ENCODE results near the gene VSIR. TPM values are rescaled to one million over a fixed set of nuclear protein-coding genes. Genes with fewer than 3 reads are reported as not detected.

The VSIR gene
- polyA plus RNA-seq, 4 donors = 9.6 to 14.4 (median 12.0) TPM

DNA sequence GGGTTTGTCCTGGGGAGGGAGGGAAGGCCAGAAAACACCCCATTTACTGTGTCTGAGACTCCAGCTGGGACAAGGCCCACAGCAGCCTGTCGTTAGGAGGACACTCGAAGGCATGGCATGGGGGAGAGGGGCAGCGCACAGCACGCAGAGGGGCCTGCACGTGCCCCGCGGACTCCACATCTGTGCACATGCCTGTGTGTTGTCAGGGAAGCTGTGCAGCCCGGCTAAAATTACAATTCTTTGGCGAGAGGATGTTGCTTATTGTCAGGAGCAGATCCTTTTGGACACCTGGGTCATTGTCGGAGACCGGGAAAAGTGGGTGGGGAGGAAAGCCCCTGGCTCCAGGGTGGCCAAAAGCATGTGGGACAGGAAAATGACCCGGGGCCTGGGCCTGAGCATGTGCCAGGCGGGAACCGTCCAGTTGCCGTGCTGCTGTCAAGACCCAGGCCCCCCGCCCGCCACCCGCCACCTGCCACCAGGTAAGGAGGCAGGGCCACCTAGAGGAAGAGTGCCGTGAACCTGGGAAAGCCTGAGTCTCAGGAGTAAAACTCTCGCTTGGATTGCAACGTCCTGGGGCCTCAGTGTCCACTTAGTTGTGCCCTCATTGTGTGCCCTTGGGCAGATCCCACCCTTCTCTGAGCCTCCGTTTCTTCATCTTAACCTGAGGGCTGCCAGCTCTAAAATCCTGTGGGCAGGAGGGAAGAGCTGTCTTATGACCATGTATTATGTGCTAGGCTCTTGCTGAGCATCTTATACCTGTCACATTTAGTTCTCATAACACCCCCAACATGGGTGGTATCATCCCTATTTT, 7.2 kb downstream of the VSIR start:
- no peak for DNase-seq (ENCODE audit: low read depth in 4 of 4, low spot score in 3 of 4)

- no peak for DNase-seq (ENCODE audit: low read depth in 4 of 4, low spot score in 3 of 4)
These were observed 8.0 kb downstream of the VSIR start for GRCh38 chr10:71765176-71765904.

DNA sequence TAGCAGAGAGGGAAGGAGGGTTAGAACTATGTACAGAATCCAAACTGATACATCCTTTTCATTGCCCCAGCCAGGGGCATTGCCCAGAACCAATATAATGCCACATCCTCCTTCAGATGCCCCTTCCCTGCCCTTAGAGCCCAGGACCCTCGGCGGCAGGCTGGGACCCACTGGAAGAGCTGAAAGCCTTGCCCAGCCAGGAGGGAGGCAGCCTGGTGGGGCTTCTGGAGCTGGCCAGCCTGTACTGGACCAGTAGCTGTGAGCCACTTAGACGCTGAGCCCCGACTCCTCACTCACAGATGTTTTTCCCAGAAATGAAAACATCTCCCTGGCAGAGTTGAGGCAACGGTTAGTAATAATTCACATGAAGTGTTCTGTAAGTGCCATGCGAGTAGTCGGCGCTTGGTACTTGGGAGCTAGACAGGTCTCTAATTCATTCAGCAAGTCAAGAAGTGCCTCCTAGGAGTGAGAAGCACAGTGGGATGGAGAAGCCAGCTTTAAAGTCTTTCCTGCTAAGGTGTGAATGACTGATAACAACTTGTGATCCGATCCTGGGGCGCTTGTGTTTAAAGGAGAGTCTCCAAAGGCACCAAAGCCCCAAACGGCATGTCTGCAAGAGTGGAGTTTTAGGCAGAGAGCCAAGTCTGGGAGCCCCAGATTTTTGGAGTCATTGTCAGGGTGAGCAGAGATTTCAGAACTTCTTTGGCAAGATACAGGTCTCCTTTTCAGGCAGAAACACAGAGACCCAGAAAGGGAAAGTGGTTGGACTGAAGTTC, 9.8 kb downstream of the VSIR start:
- no peak for DNase-seq (ENCODE audit: low read depth in 4 of 4, low spot score in 3 of 4)

- DNase-seq (ENCODE audit: low read depth in 4 of 4, low spot score in 3 of 4) = no peak
These were observed 11.0 kb downstream of the VSIR start for GRCh38 chr10:71762324-71762723.

DNA sequence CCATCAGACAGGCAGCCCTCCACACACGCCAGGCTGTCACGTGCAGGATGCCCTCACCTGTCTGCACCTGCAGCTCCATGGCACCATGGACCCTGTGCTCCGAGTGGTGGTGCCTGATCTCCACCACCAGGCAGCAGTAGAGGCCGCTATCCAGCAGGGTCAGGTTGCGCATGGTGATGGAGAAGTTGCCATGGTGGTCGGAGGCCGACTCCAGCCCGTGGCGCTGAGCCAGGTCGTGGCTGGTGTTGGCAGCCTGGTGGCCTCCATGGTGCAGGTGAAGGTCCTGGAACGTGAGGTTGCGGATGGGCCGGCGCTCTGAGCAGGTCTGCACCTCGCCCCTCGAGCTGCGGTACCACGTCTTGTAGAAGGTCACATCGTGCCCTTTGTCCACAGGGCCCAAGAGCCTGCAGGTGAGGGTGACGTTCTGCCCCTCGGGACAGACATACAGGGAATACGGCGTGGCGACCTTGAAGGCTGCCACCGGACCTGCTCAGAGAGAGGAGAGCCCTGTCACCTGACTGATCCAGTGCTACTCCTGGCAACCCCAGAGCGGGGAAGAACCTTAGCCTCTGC, 11.7 kb downstream of the VSIR start:
- no peak for DNase-seq (ENCODE audit: low read depth in 4 of 4, low spot score in 3 of 4)

DNA sequence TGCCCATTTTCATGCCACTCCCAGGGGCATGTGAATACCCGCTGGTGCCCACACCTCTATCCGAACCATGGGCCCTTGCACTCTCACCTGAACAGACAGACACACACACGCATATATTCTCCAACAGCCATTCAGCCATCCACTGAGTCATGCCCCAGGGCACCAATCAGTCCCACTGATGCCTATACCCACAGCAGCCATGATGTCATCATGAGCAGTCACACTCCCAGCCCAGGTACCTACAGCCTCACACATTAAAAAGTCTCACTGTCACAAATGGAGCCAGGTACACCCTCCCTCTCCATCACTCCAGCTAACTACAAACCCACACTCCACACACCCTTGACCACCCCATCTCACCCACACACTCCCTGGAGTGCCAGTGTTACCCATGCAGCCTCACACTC, 12.2 kb downstream of the VSIR start:
- no peak for DNase-seq (ENCODE audit: low read depth in 4 of 4, low spot score in 3 of 4)

DNA sequence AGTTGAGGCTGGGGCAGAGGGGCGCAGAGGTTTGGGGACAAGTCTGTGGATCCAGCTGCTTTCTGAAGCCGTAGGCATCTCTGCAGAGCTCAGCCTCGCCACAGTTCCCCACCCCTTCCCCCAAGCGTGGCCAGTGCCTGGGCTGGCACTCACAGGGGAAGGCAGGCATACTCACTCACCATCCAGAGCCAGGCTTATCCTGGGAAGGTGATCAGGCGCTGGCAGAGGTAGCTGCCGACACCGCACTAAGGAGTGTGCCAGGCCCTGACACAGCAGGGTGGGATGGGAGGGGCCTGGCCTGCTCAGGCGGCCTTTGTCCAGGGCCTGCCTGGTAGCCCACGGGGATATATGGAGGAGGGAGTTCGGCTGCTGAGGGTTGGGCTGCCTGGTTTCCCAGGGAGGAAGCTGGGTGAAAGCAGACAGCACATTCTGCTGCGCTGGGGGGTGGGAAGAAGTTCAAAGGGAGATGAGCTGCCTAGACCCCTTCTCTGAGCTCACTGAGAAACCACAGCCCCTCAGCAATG, 15.9 kb downstream of the VSIR start:
- DNase-seq (ENCODE audit: low read depth in 4 of 4, low spot score in 3 of 4) = no peak

DNA sequence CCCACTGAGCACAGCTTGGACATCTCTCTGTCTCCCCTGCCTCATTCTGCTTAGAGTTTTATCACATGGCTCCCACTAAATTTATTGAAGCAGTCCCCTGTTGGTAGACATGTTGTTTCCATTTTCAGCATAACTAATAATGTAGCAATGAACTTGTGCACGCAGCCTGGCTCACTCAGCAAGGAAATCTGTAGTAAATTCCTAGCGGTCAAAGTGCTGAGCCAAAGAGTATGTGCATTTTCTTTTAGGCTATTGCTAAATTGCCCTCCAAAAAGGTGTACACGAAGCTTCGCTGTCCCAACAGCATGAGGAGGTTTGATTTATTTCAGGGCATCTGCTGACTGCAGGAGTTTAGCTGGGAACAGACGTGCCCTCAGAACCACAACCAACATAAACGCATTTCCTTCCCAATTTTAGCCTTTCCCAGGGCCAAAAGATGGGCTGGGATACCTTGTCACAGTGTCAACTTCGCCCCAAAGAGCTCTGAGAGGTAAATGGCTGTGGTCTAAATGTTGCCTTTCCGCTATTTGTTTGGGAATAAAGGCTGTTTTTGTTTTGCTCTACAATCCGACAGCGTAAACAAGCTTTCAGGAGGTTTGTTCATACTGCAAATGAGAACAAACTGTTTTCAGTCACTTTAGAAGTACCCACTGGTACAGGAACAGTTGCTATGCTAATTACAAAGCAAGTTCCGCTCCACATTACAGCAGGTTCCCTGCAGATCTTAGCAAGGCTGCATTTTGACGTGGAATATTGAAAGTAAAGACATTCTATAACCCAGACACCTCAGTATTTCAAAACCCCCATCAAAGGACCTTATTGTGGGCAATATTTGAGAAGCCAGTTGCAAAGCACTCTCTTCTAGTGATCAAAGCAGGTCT, 16.8 kb downstream of the VSIR start:
- no peak for DNase-seq (ENCODE audit: low read depth in 4 of 4, low spot score in 3 of 4)

GRCh38 chr10:71755179-71755879, 18.0 kb downstream of the VSIR start:
- DNase-seq (ENCODE audit: low read depth in 4 of 4, low spot score in 3 of 4) = no peak

DNA sequence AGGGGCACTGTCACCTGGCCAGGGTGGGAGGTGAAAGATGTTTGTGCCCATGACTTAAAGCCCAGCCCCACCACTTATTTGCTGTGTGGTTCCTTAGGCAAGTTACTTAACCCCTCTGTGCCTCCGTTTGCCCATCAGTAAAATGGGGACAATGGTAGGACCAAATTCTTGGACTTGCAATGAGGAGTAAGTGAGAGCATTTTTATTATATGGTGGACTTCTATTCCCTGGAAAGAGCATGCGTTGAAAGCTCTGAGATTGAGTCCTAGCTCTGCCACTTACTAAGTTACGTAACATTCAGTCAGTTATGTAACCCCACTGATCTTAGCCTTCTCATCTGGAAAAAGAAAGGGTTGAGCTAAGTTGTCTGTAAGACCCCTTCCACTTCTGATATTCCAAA, 18.8 kb downstream of the VSIR start:
- DNase-seq (ENCODE audit: low read depth in 4 of 4, low spot score in 3 of 4) = no peak

- no peak for DNase-seq (ENCODE audit: low read depth in 4 of 4, low spot score in 3 of 4)
These were observed 19.3 kb downstream of the VSIR start for GRCh38 chr10:71753960-71754505.

DNA sequence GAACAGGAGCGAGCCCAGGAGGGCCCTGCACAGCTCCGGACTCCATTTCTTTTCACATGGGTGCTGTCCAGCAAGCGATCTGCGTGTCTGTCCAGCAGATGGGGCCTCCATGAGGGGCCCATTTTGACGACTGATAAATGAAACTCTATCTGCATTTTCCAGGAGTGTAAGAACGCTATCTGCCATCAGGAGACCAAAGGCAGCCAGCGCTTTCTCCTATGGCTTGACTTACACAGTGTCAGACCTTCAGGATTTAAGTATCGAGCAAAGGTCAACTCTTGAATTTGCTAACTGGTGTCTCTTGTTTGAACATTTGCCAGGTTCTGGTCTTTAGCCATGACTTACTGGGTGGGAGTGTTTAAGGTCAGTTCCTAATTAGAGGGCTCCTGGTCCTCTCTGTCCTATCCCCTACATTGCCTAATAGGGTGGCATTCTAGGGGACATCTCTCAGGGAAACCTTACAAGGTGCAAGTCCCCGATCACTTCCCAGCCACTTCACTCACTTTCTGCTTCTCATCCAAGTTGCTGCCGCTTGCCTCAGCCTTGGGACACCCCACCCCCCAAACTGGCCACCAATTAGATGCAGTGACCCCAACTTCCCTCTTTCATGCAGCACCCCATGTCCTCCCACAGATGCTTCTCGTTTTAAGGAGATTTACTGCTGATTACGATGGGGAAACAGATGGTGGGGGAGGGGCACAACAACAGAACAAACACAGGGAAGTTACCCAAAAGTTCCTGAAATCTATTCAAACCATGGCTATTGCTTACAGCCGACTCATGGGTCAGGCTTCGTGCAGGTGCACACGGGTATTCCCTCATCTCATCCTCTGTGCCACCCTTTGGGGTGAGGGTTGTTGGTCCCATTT, 20.0 kb downstream of the VSIR start:
- DNase-seq (ENCODE audit: low read depth in 4 of 4, low spot score in 3 of 4) = no peak

DNA sequence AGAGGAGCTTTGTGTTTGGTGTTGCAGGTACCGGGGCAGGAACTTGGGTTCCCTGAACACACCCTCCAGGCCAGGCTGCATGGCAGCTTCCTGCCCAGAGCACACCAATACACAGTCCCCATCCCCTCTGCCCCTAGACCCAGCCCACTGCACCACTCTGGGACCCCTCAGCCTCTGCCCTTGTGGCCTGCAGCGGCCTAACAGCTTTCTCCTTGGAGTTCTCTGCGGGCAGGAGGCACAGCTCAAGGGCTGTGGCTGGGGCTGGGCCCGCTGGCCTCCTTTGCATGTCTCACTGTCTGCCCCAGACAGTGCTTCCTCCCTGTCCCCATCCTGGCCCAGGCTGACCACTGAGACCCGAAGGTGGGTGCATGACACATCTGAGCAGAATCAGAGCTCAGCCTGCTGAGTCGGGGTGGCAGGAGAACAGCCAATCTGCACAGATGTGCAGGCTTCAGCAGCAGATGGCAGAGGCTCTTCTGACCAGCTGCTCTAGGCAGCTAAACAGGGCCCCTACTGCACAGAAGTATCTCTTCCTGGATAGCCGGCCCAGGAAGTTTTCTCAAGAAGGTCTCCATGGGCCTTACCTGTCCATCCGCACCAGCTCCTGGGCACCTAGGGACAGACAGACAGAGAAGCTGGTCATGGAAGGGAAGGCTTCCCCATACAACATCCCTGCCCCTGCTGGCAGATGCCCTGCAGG, 20.8 kb downstream of the VSIR start:
- no peak for DNase-seq (ENCODE audit: low read depth in 4 of 4, low spot score in 3 of 4)

- no peak for DNase-seq (ENCODE audit: low read depth in 4 of 4, low spot score in 3 of 4)
These were observed 21.6 kb downstream of the VSIR start for GRCh38 chr10:71751515-71752224.

DNA sequence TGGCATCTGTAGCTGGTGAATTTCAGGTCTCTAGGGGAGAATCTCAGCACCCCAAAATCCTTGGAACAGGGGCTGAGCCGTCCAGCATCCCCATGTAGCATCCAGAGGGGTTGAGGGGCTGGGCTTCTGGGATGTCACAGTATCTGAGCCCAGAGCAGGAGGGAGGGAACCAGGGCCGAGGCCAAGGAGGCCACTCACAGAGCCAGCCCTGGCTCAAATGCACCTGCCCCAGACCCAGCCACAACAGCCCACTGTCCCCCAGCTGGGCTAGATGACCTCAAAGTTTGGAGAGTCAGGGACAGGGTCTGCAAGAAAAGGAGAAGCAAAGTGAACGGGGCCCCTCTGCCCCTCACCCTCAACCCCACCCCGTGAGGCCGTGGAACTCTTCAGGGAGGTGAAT, 22.3 kb downstream of the VSIR start:
- no peak for DNase-seq (ENCODE audit: low read depth in 4 of 4, low spot score in 3 of 4)

DNA sequence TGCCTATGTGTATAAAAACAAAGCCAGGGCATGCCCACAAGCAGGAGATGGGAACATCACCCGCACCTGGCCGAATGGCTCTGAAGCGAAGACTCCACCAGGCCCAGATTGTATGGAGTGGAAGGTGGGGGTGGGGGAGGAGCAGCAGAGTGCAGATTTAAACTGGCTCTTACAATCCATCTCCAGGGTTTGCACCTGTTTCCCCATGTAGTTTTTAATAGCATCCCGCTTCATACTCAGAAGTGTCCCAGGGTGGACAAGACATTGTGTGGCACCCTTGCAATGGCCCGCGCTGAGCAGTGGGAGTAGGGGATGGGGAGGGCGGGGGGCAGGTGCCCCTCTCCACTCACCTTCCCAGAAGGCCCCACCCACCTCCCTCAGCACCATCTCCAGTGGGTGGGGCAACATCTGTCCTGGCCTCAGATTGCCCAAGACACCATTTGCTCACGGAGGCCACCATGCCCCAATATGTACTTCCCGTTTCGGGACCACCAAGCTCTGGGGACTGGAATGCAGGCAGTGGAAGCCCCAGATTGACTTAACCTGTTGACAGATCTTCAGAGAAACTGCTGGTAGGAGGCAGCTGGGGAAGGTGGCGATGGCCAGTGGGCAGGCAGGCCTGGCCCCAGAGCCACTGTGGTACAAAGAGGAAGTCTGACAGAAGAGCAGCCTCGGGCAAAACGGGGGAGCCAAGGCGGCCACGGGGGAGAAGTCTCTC, 23.0 kb downstream of the VSIR start:
- no peak for DNase-seq (ENCODE audit: low read depth in 4 of 4, low spot score in 3 of 4)
